PC-3 (cell line): Measurements from ENCODE around the gene PCDHGA7.
"Not testable (repeated sequence)": the region's sequence is repeated elsewhere in the genome, so short reads cannot be mapped to it uniquely, and the experiment has no call there.

ENCODE experiments used
- CTCF ChIP-seq: fragments of 300-600 bp; sonication (generic); conservative IDR thresholded peaks from 2 replicates; pipeline ENCODE4 v1.5.1; 2017; ENCODE audit warnings: antibody characterized with exemption, low read depth, mild to moderate bottlenecking, low read length
- EZH2 ChIP-seq: fragments of 300-600 bp; sonication (generic); IDR thresholded peaks from one replicate; pipeline ENCODE4 v1.6.1; 2017; ENCODE audit warnings: antibody characterized with exemption, mild to moderate bottlenecking, low read length; ENCODE audit not compliant: unreplicated experiment

GRCh38 chr5:141417494-141418172 is 35.1 kb downstream of the PCDHGA7 start, which contains the start of gene PCDHGB7:
- not testable (repeated sequence) for TF ChIP-seq EZH2, CTCF
